SK-N-SH treated with all-trans-retinoic acid at 6 μM for 48 hours (cell line): ENCODE measurements around the gene ZBTB33.

Experiments
- ATAC-seq: fragments of 200-7000 bp; cut with Tn5 transposase; 3 replicates; pipeline ENCODE4 v1.9.1; 2020; ENCODE audit warnings: mild to moderate bottlenecking, moderate library complexity
- ARNTL ChIP-seq: fragments of 450-650 bp; formaldehyde crosslinking; IDR thresholded peaks from 2 replicates; pipeline ENCODE4 v1.5.0; 2020; ENCODE audit warnings: low read depth, mild to moderate bottlenecking, moderate library complexity, borderline replicate concordance
- BACH2 ChIP-seq: fragments of 250-450 bp; sonication (Bioruptor Pico); IDR thresholded peaks from 2 replicates; pipeline ENCODE4 v1.9.0; 2021; ENCODE audit warnings: mild to moderate bottlenecking, borderline replicate concordance
- CSDC2 ChIP-seq: fragments of 250-450 bp; sonication (Bioruptor Pico); IDR thresholded peaks from 2 replicates; pipeline ENCODE4 v1.5.0; 2020; ENCODE audit warnings: mild to moderate bottlenecking, moderate library complexity
- GLIS3 ChIP-seq: fragments of 250-450 bp; sonication (Bioruptor Pico); IDR thresholded peaks from 2 replicates; pipeline ENCODE4 v1.5.0; 2020; ENCODE audit warnings: mild to moderate bottlenecking, moderate library complexity
- ISL1 ChIP-seq: fragments of 250-450 bp; sonication (Bioruptor Pico); IDR thresholded peaks from 2 replicates; pipeline ENCODE4 v2.1.2; 2022; ENCODE audit warnings: mild to moderate bottlenecking, moderate library complexity
- OSR1 ChIP-seq: fragments of 250-450 bp; sonication (Bioruptor Pico); IDR thresholded peaks from 2 replicates; pipeline ENCODE4 v1.8.0; 2022; ENCODE audit warnings: moderate library complexity, mild to moderate bottlenecking, inconsistent platforms
- PPARA ChIP-seq: fragments of 250-450 bp; sonication (Bioruptor Pico); IDR thresholded peaks from 2 replicates; pipeline ENCODE4 v1.5.0; 2020; ENCODE audit warnings: mild to moderate bottlenecking, borderline replicate concordance
- RARB ChIP-seq: fragments of 250-450 bp; sonication (Bioruptor Pico); IDR thresholded peaks from 2 replicates; pipeline ENCODE4 v1.8.0; 2021; ENCODE audit warnings: mild to moderate bottlenecking, moderate library complexity
- SNAI2 ChIP-seq: fragments of 250-450 bp; sonication (Bioruptor Pico); IDR thresholded peaks from 2 replicates; pipeline ENCODE4 v1.5.0; 2020; ENCODE audit warnings: mild to moderate bottlenecking, moderate library complexity
- TCF4 ChIP-seq: fragments of 250-450 bp; sonication (Bioruptor Pico); IDR thresholded peaks from 2 replicates; pipeline ENCODE4 v1.8.0; 2021; ENCODE audit warnings: mild to moderate bottlenecking, moderate library complexity, borderline replicate concordance
- TOX ChIP-seq: fragments of 250-450 bp; sonication (Bioruptor Pico); IDR thresholded peaks from 2 replicates; pipeline ENCODE4 v1.8.0; 2021; ENCODE audit warnings: mild to moderate bottlenecking, moderate library complexity, borderline replicate concordance
- ZC3H10 ChIP-seq: fragments of 250-450 bp; sonication (Bioruptor Pico); IDR thresholded peaks from 2 replicates; pipeline ENCODE4 v1.5.1; 2021; ENCODE audit warnings: mild to moderate bottlenecking, moderate library complexity
- ZFP3 ChIP-seq: fragments of 250-450 bp; sonication (Bioruptor Pico); IDR thresholded peaks from 2 replicates; pipeline ENCODE4 v1.5.0; 2020; ENCODE audit warnings: mild to moderate bottlenecking, moderate library complexity
- ZFP30 ChIP-seq: fragments of 450-650 bp; formaldehyde crosslinking; IDR thresholded peaks from 2 replicates; pipeline ENCODE4 v1.5.0; 2022; ENCODE audit warnings: mild to moderate bottlenecking, moderate library complexity
- ZNF565 ChIP-seq: fragments of 450-650 bp; formaldehyde crosslinking; conservative IDR thresholded peaks from 2 replicates; pipeline ENCODE4 v1.5.0; 2020; ENCODE audit warnings: low read depth, mild to moderate bottlenecking, moderate library complexity
- ZNF70 ChIP-seq: fragments of 450-650 bp; formaldehyde crosslinking; IDR thresholded peaks from 2 replicates; pipeline ENCODE4 v1.5.0; 2020; ENCODE audit warnings: mild to moderate bottlenecking, moderate library complexity
- TF ChIP-seq, protein P1 (sequence below): fragments of 250-450 bp; sonication (Bioruptor Pico); IDR thresholded peaks from 2 replicates; pipeline ENCODE4 v1.5.0; 2020; ENCODE audit warnings: mild to moderate bottlenecking, moderate library complexity
- TF ChIP-seq, protein P2 (sequence below): fragments of 250-450 bp; sonication (Bioruptor Pico); IDR thresholded peaks from 2 replicates; pipeline ENCODE4 v1.8.0; 2020; ENCODE audit warnings: mild to moderate bottlenecking, moderate library complexity, borderline replicate concordance
- TF ChIP-seq, protein P3 (sequence below): fragments of 250-450 bp; sonication (Bioruptor Pico); IDR thresholded peaks from 2 replicates; pipeline ENCODE4 v1.5.1; 2021; ENCODE audit warnings: mild to moderate bottlenecking, moderate library complexity
- TF ChIP-seq, protein P4 (sequence below): fragments of 250-450 bp; sonication (Bioruptor Pico); IDR thresholded peaks from 2 replicates; pipeline ENCODE4 v1.8.0; 2021; ENCODE audit warnings: low read depth, mild to moderate bottlenecking, moderate library complexity, borderline replicate concordance

Gene ZBTB33

DNA sequence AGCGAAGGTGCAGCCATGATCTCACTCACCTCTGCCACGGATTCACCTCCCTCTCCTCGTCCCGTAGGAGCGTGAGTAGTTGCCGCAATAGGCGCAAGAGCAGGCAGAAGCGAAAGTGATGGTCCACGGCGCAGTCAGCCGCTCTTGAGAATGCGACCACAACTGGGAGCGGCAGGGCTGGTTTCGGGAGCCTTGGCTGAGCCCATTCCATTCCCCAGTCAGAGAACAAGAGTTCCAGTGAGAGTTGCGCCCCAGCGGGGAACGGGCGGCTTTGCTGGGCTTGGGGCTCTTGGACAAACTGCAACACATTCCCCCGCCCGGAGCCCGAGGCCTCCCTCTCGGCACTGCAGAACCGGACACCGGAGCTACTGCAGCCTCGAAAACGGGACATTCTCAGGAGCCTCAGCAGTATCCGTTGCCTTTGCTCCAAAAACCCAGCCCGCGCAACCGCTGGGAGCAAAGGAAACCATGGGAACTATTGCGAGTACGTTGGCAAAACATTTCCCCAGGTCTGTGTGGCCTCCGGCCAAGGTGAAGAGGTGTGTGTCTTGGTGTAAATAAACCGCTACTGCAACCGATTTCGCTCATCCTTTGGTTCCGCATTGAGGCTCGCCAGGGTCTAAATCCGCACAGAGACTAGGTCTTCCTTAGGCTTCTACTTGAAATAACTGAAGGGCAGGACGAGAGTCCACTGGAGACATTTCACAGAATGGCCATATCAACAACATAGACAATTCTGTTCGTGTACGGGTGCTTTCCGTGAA lies 5.7 kb upstream of the ZBTB33 start:
- peak; percentile 86 for ATAC-seq

DNA sequence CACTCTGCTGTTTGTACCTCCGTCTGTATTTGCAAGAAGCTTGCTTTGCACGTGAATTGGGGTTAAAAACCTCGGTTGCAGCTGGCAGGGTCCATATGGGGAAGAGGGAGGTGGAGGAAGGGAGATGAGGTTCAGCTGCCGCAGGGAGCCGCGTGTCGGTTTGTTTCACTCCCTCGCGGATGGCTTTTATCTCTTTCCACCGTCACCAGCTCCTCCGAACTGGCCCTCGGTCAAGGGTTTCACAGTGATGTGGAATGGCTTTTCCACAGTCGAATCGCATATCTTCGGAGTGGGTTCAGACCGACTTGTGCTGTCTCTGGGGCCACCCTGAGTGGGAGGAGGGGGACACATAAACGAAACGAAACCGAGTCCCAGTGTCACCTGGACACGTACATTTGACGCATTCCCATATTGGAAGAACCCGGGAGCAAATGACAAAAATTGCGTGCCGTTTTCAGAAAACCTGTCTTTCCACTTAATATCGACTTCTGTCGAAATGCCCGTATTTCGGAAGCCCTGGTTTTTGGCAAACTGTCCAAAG lies 929 bp downstream of the ZBTB33 start:
- peak; percentile 33 for ATAC-seq
- TF ChIP-seq OSR1 (no peak), ZNF70 (CRISPR knock-in tag) (no peak), TCF4 (CRISPR knock-in tag) (no peak)
- TF ChIP-seq, protein P1, sequence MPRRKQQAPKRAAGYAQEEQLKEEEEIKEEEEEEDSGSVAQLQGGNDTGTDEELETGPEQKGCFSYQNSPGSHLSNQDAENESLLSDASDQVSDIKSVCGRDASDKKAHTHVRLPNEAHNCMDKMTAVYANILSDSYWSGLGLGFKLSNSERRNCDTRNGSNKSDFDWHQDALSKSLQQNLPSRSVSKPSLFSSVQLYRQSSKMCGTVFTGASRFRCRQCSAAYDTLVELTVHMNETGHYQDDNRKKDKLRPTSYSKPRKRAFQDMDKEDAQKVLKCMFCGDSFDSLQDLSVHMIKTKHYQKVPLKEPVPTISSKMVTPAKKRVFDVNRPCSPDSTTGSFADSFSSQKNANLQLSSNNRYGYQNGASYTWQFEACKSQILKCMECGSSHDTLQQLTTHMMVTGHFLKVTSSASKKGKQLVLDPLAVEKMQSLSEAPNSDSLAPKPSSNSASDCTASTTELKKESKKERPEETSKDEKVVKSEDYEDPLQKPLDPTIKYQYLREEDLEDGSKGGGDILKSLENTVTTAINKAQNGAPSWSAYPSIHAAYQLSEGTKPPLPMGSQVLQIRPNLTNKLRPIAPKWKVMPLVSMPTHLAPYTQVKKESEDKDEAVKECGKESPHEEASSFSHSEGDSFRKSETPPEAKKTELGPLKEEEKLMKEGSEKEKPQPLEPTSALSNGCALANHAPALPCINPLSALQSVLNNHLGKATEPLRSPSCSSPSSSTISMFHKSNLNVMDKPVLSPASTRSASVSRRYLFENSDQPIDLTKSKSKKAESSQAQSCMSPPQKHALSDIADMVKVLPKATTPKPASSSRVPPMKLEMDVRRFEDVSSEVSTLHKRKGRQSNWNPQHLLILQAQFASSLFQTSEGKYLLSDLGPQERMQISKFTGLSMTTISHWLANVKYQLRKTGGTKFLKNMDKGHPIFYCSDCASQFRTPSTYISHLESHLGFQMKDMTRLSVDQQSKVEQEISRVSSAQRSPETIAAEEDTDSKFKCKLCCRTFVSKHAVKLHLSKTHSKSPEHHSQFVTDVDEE (CRISPR knock-in tag) = no peak
- TF ChIP-seq, all 23 proteins: peak for 0

More for the DNA sequence above, 5.7 kb upstream of the ZBTB33 start:
- TF ChIP-seq GLIS3 (CRISPR knock-in tag) (no peak), TOX (CRISPR knock-in tag) (no peak), BACH2 (no peak), TCF4 (CRISPR knock-in tag) (no peak), ZFP30 (no peak), ZNF565 (CRISPR knock-in tag) (no peak), OSR1 (no peak), RARB (CRISPR knock-in tag) (no peak), ISL1 (no peak)
- TF ChIP-seq, protein P2, sequence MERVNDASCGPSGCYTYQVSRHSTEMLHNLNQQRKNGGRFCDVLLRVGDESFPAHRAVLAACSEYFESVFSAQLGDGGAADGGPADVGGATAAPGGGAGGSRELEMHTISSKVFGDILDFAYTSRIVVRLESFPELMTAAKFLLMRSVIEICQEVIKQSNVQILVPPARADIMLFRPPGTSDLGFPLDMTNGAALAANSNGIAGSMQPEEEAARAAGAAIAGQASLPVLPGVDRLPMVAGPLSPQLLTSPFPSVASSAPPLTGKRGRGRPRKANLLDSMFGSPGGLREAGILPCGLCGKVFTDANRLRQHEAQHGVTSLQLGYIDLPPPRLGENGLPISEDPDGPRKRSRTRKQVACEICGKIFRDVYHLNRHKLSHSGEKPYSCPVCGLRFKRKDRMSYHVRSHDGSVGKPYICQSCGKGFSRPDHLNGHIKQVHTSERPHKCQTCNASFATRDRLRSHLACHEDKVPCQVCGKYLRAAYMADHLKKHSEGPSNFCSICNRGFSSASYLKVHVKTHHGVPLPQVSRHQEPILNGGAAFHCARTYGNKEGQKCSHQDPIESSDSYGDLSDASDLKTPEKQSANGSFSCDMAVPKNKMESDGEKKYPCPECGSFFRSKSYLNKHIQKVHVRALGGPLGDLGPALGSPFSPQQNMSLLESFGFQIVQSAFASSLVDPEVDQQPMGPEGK = no peak
- TF ChIP-seq, protein P3, sequence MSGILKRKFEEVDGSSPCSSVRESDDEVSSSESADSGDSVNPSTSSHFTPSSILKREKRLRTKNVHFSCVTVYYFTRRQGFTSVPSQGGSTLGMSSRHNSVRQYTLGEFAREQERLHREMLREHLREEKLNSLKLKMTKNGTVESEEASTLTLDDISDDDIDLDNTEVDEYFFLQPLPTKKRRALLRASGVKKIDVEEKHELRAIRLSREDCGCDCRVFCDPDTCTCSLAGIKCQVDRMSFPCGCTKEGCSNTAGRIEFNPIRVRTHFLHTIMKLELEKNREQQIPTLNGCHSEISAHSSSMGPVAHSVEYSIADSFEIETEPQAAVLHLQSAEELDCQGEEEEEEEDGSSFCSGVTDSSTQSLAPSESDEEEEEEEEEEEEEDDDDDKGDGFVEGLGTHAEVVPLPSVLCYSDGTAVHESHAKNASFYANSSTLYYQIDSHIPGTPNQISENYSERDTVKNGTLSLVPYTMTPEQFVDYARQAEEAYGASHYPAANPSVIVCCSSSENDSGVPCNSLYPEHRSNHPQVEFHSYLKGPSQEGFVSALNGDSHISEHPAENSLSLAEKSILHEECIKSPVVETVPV (CRISPR knock-in tag) = no peak

DNA sequence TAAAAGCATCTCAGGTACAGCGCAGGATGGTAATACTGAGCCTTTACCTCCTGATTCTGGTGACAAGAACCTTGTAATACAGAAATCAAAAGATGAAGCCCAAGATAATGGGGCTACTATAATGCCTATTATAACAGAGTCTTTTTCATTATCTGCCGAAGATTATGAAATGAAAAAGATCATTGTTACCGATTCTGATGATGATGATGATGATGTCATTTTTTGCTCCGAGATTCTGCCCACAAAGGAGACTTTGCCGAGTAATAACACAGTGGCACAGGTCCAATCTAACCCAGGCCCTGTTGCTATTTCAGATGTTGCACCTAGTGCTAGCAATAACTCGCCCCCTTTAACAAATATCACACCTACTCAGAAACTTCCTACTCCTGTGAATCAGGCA lies 3.2 kb downstream of the ZBTB33 start:
- no peak for ATAC-seq

More for the DNA sequence above, 3.2 kb downstream of the ZBTB33 start:
- TF ChIP-seq OSR1 = no peak
- TF ChIP-seq TOX (CRISPR knock-in tag) = no peak
- TF ChIP-seq, protein P3 (CRISPR knock-in tag) = no peak
- TF ChIP-seq ARNTL (CRISPR knock-in tag) = no peak
- TF ChIP-seq ZNF70 (CRISPR knock-in tag) = no peak
- TF ChIP-seq RARB (CRISPR knock-in tag) = no peak
- TF ChIP-seq ZC3H10 (CRISPR knock-in tag) = no peak
- TF ChIP-seq ZFP30 = no peak
- TF ChIP-seq PPARA = no peak
- TF ChIP-seq, protein P4, sequence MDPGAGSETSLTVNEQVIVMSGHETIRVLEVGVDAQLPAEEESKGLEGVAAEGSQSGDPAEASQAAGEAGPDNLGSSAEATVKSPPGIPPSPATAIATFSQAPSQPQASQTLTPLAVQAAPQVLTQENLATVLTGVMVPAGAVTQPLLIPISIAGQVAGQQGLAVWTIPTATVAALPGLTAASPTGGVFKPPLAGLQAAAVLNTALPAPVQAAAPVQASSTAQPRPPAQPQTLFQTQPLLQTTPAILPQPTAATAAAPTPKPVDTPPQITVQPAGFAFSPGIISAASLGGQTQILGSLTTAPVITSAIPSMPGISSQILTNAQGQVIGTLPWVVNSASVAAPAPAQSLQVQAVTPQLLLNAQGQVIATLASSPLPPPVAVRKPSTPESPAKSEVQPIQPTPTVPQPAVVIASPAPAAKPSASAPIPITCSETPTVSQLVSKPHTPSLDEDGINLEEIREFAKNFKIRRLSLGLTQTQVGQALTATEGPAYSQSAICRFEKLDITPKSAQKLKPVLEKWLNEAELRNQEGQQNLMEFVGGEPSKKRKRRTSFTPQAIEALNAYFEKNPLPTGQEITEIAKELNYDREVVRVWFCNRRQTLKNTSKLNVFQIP (CRISPR knock-in tag) = no peak
- TF ChIP-seq CSDC2 (CRISPR knock-in tag) = no peak
- TF ChIP-seq SNAI2 = no peak
- no peak for TF ChIP-seq ZFP3
